WERI-Rb-1 (cell line): ENCODE measurements around the gene RECQL.

Experiments used
- DNase-seq: peaks from one replicate; pipeline ENCODE4 v3.0.0-alpha.2; 2020
- H3K27ac ChIP-seq: fragments of 250-450 bp; sonication (Bioruptor Pico); 2 replicates; pipeline ENCODE4 v1.5.1; 2020; ENCODE audit warnings: mild to moderate bottlenecking, moderate library complexity
- H3K27me3 ChIP-seq: fragments of 250-450 bp; sonication (Bioruptor Pico); 2 replicates; pipeline ENCODE4 v1.5.1; 2021; ENCODE audit warnings: mild to moderate bottlenecking, low read depth, moderate library complexity; ENCODE audit not compliant: insufficient read depth, severe bottlenecking
- H3K36me3 ChIP-seq: fragments of 250-450 bp; sonication (Bioruptor Pico); 2 replicates; pipeline ENCODE4 v1.5.1; 2020; ENCODE audit warnings: mild to moderate bottlenecking, moderate library complexity
- H3K4me3 ChIP-seq: 2 replicates; pipeline ENCODE4 v1.5.1; 2011; ENCODE audit warnings: low read depth, mild to moderate bottlenecking, control low read depth, low read length
- H3K9me3 ChIP-seq: fragments of 250-450 bp; sonication (Bioruptor Pico); 2 replicates; pipeline ENCODE4 v1.5.1; 2021; ENCODE audit warnings: mild to moderate bottlenecking, moderate library complexity; ENCODE audit not compliant: severe bottlenecking
- TF ChIP-seq, protein P1 (sequence below): IDR thresholded peaks from 2 replicates; pipeline ENCODE4 v1.5.1; 2011; ENCODE audit warnings: low read depth, mild to moderate bottlenecking, control low read depth, inconsistent platforms, low read length

Gene RECQL

DNA sequence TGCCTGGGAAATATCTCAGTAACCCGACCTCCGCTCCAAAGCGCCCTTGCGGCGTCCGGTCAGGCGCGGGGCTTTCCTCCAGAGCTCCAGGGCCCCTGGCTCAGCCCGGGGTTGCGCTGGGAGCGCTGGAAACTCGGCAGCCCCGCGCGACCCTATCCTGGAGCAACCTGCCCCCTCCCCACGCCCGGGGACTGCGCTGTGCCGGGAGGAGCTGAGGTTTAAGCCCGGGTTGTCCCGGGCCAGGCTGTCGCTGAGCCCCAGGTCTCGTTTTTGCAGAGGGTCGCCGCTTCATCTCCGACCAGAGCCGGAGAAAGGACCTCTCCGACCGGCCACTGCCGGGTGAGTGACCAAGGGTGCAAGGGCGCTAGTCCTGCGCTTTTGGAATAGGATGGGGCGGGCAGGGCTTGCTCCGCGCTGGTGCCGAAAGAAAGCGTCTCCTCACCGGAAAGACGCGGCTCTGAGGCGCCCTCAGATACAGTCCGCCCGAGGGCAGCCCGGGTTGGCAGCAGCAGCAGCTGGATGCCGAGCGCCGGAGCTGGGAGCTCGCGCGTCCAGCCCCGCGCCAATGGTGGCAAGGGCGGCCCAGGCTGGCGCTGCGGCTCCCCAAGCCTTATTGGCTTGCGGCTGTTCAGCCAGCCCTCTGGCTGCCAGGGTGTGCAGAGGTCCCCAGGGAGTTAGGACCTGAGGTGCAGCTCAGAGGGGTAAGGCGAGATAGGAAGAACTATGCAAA lies 26.2 kb upstream of the RECQL start:
- DNase-seq: peak; percentile 38
- Histone ChIP-seq H3K27ac (no peak overlapping the region), H3K9me3 (no peaks in the 10 kb centered on the region), H3K36me3 (no peaks in the 10 kb centered on the region), H3K27me3 (peaks cover 2% of the 10 kb centered on the region), H3K4me3 (peak overlapping the region; percentile 88)
- TF ChIP-seq, protein P1, sequence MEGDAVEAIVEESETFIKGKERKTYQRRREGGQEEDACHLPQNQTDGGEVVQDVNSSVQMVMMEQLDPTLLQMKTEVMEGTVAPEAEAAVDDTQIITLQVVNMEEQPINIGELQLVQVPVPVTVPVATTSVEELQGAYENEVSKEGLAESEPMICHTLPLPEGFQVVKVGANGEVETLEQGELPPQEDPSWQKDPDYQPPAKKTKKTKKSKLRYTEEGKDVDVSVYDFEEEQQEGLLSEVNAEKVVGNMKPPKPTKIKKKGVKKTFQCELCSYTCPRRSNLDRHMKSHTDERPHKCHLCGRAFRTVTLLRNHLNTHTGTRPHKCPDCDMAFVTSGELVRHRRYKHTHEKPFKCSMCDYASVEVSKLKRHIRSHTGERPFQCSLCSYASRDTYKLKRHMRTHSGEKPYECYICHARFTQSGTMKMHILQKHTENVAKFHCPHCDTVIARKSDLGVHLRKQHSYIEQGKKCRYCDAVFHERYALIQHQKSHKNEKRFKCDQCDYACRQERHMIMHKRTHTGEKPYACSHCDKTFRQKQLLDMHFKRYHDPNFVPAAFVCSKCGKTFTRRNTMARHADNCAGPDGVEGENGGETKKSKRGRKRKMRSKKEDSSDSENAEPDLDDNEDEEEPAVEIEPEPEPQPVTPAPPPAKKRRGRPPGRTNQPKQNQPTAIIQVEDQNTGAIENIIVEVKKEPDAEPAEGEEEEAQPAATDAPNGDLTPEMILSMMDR: no peak

DNA sequence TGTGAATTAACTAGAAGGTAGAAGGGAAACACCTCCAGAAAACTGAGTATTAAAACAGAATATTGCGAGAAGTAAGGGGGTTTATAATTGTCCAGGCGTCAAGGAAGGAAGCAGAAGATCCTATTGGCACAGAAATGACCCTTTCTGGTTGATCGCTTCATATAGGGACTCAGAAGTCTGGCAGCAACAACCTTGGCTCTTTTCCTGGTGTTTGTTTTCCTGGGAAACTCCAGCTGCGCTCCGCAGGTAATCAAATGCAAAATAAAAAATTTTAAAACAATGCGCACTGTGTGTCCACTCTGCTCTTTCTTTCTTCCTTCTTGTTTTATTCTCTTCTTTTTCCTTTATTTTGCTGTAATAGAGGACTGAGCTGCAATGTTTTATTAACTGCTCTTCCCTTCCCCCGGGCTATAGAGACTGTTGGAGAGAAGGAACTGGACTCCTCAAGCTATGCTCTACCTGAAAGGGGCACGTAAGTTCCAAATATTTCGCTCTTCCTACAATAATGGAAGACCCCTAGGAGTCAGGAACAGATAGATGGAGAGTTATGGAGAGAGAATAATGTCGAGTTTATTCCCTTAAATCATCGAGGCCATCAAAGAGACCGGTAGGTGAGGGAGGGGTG lies 25.4 kb upstream of the RECQL start:
- TF ChIP-seq, protein P1: no peak
- no peak for DNase-seq
- H3K9me3 ChIP-seq: no peaks in the 10 kb centered on the region
- peak overlapping the region; percentile 88 for H3K4me3 ChIP-seq
- no peak overlapping the region for H3K27ac ChIP-seq
- H3K36me3 ChIP-seq: no peaks in the 10 kb centered on the region
- H3K27me3 ChIP-seq: peaks cover 2% of the 10 kb centered on the region

DNA sequence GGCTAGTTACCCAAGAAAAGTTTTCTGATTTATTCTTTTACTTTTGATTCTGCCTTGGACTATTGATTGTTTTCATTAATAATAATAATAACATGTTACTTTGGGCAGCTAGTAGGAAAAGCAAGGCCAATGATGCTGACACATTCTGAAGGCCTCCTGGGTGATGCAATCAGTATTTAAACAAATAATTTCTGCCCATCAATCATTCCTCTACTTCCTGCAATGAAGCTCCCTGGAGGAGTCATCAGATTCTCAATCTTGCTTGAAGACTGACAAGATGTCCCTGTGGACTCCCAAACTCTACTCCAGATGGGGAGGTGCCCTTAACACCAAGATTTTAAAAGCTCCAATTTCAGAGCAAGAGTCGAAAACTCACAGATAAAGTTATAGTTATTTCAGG lies 24.6 kb upstream of the RECQL start, which contains the start of gene SPX:
Gene SPX (plus strand): TSS at position 244 of the 400 bp plus-strand sequence. CDS start 177 bp downstream, outside the sequence.
- Histone ChIP-seq H3K27ac (no peak within 1 kb of the TSS), H3K36me3 (no peaks in the 10 kb centered on the region), H3K27me3 (peaks cover 2% of the 10 kb centered on the region), H3K9me3 (no peaks in the 10 kb centered on the region), H3K4me3 (peak within 1 kb of the TSS; percentile 88)
- DNase-seq: no peak
- TF ChIP-seq, protein P1: no peak

DNA sequence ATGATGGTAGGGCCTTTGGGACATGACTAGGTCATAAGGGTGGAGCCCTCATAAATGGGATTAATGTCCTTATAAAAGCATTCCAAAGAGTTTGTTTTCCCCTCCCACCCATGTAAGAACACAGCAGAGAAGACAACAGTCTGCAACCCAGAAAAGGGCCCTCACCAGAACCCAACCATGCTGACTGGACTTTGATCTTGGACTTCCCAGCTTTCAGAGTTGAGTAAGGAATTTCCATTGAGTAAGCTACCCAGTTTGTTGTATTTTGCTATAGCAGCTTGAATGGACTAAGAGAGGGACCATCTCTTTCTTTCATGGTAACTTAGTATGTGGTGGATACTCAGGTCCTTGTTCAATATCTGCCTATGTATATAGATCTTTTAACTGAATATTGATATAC lies 21.7 kb upstream of the RECQL start:
- TF ChIP-seq, protein P1: no peak
- no peak overlapping the region for H3K27ac ChIP-seq
- no peaks in the 10 kb centered on the region for H3K36me3 ChIP-seq
- H3K9me3 ChIP-seq: no peaks in the 10 kb centered on the region
- peaks cover 2% of the 10 kb centered on the region for H3K27me3 ChIP-seq
- DNase-seq: no peak
- no peak overlapping the region for H3K4me3 ChIP-seq

DNA sequence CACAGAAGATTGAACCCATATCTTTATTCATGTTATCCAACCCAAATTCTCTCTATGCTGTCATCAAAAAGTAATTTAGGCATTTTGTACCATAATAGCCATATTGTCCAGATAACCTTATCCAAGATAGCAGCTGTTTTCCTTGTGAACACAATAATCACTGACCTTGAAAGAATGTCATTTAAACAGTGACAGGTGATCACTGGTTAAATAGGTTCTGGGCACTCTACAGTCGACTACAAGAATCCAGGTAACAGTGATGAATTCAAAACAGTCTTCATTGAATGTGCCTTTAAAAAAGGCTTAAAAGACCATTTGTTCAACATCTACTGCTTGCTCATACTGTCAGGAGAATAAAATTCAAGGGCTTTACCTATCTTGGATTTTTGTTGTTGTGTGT lies 20.1 kb upstream of the RECQL start:
- no peaks in the 10 kb centered on the region for H3K36me3 ChIP-seq
- H3K27ac ChIP-seq: no peak overlapping the region
- H3K4me3 ChIP-seq: no peak overlapping the region
- H3K27me3 ChIP-seq: no peaks in the 10 kb centered on the region
- no peaks in the 10 kb centered on the region for H3K9me3 ChIP-seq
- no peak for DNase-seq
- TF ChIP-seq, protein P1: no peak
